Peyer's patch (tissue), 4 donors: Measurements from ENCODE around the gene MAN1B1.

Experiments
- POLR2A ChIP-seq, 2 donors: fragments of 450-650 bp; IDR thresholded peaks; one replicate each; pipeline ENCODE4 v1.5.1; 2017; ENCODE audit warnings: antibody characterized with exemption in 2 of 2, mild to moderate bottlenecking in 2 of 2, moderate library complexity in 2 of 2
- TF ChIP-seq, protein P1 (sequence below), 6 experiments: fragments of 450-650 bp in 4 of 6; fragments of 200-600 bp in 2 of 6; sonication (generic) in 1 of 6; IDR thresholded peaks; one replicate each; pipeline ENCODE4 v1.5.1; 2017 to 2019; ENCODE audit warnings: antibody characterized with exemption in 6 of 6, mild to moderate bottlenecking in 3 of 6, moderate library complexity in 1 of 6

DNA sequence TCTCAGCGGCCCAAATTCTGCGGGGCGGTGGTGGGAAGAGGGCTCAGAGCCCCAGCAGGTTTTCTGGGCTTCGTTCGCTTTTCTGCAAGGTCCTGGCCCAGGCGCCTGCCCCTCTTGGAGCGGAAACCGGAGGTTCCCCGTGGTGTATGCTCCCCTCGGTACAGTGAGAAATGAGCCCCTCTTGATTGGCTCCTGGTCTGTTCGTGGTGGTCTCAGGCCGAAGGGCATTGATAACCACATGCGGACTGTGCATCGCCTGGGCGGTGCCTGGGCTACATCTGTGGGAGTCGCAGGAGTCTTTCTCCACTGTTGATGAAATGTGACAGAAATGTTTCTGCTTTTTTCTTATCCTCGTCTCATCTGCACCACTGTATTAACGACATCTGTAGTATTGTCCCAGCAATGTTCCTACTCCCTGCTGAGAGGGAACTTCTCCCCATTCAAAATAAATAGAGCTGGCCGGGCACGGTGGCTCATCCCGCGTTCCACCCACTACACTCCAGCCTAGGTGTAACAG lies 682 bp downstream of the MAN1B1 start:
- TF ChIP-seq, protein P1, sequence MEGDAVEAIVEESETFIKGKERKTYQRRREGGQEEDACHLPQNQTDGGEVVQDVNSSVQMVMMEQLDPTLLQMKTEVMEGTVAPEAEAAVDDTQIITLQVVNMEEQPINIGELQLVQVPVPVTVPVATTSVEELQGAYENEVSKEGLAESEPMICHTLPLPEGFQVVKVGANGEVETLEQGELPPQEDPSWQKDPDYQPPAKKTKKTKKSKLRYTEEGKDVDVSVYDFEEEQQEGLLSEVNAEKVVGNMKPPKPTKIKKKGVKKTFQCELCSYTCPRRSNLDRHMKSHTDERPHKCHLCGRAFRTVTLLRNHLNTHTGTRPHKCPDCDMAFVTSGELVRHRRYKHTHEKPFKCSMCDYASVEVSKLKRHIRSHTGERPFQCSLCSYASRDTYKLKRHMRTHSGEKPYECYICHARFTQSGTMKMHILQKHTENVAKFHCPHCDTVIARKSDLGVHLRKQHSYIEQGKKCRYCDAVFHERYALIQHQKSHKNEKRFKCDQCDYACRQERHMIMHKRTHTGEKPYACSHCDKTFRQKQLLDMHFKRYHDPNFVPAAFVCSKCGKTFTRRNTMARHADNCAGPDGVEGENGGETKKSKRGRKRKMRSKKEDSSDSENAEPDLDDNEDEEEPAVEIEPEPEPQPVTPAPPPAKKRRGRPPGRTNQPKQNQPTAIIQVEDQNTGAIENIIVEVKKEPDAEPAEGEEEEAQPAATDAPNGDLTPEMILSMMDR (IDR thresholded peaks at IDR 0.05), result no peak
- TF ChIP-seq POLR2A (IDR thresholded peaks at IDR 0.05), result no peak
